G401.6 (cell line): Measurements from ENCODE around the gene ZNF138.

ENCODE experiments used
- FAIRE-seq: peaks from 2 replicates; lab custom pipeline; 2012; peaks lifted over from hg19 to GRCh38; lab: Jason Lieb, UNC

The ZNF138 gene

DNA sequence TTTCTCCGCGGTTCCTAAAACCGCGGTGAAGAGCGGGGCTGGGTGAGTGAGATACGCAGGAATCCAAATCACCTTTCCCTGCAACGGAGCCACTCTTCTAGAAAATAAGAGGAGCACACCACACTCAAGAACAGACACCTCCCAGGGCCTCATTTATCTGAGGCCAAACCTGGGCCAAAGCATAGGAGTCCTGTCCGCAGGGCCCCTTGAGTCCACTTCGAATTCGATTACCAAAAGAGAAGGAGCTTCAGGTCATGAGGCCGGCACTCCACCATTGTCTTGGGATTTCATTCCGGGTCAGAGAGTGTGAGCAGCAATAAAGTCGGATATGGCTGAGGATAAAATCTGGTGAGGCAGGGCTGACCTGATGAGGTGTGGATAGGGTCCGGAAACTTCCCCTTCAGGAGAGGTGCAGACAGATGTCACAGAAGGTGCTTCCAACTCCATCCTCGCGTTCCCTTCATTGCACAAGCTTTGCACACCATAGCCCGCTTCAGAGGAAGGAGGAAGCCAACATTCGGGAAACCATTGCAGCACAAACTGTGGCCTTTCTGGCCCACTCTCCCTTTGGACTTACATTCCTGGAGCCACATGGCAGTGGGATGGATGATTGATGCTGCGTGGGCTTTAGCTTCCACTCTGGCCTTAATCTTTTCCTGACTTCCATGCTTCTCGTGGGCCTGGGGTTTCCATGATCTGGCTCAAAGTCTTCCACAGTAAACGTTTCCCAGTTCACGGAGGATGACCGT is 81.6 kb downstream of the ZNF138 start:
- no peak for FAIRE-seq

DNA sequence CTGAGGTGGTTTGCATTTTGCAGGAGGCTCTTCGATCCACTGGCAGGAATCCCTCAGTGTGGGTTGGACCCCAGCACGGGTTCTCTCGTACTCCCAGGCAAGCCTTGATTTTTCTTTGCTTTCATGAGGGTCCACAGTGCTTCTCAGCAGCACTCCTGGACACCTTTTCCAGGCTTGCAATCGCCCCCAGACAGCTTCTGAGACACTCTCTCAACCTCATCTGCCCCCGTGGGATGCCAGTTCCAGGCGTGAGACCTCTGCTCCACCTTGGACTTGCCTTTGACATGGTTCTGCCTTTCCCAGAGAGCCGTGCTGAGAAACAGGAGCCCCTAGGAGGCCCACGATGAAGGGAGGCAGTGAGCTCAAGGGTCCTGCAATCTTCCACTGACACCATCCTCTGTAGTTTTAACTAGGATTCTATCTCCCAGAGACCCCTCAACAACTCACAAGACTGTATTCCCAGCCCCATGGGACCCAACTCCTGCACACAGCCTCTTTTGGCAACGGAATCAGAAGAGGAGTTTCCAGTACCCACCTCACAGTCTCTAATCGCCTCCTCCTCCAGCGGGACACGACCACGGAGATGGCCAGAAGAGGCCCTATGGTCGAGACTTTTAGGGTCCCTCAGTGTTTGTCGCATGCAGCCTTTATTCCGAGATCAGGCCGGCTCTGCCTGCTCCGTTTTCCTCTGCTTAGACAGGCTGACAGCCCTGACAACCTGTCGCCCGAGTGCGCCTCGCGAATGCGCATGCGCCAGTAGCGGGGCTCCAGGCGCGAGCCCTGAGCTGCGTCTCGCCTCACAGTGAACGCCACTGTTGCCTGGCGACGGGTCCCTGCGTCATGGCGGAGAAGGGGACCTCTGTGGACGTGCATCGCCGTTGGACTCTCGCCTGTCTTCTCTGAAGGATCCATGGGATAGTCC is 82.8 kb downstream of the ZNF138 start:
- no peak for FAIRE-seq

DNA sequence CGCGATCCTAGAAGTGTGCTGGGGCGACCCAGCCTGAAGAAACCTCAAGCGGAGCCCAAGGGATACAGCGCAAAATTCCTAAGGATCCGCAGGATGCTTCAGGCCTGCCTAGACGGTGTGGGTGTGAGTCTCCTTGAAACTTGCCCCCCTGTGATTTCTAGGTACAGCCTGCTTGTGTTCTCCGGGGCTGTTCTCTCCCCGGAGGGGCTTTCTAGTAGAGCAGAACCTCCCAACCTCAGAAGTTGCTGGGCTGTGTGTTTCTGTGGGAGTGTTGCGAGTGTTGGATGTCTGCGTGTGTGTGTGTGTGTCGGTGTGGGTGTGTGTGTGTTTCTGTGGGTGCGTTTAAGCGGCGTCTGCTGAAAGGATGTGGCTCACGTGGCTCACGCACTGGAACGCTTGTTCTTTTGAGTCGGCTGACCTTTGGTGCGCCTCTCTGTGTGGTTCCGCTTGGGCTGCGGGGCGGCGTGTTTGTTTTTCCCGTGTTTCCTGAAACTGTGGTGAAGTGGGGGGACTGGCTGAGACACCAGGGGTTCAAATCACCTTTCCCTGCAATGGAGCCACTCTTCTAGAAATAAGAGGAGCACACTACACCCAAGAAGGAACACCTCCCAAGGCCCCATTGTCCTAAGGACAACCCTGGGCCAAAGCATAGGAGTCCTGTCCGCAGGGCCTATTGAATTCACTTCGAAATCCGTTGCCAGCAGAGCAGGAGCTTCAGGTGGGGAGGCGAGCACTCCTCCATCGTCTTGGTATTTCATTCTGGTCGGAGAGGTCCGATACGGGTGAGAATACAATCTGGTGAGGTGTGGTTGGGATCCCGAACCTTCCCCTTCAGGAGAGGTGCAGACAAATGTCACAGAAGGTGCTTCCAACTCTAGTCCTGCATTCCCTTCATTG is 83.7 kb downstream of the ZNF138 start:
- FAIRE-seq = no peak

DNA sequence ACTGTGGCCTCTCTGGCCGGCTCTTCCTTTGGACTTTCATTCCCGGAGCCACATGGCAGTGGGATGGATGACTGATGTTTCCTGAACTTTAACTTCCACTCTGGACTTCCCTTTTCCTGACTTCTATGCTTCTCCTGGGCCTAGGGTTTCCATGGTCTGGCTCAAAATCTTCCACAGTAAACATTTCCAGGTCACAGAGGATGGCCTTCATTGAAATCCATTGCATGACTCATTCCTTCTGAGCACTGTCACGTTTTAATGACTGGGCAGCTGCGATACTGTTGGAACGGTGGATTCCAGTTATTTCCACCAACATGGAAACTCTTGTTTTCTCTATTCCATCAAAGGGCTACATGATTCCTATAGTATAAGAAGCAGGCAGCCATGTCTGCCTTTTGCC is 84.5 kb downstream of the ZNF138 start:
- no peak for FAIRE-seq

DNA sequence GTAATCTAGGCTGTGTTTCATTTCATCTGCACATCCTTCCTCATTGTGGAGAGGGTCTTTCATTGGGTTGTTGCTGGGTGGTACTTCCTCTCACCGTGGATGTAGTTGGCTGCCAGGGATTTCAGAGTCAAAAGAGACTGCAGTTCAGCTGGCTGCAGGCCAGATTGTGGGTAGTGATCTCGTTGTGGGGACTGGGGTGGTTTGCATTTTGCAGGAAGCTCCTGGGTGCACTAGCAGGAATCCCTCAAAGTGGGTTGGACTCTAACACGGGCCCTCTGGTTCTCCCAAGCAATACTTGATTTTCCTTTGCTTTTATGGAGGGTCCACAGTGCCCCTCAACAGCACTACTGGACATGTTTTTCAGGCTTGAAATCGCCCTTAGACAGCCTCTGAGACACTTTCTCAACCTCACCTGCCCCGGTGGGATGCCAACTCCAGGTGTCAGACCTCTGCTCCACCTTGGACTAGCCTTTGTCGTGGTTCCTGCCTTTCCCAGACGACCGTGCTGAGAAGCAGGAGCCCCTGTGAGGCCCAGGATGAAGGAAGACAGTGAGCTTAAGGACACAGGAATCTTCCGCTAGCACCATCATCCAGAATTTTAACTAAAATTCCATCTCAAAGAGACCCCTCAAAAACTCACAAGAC is 85.0 kb downstream of the ZNF138 start:
- no peak for FAIRE-seq

DNA sequence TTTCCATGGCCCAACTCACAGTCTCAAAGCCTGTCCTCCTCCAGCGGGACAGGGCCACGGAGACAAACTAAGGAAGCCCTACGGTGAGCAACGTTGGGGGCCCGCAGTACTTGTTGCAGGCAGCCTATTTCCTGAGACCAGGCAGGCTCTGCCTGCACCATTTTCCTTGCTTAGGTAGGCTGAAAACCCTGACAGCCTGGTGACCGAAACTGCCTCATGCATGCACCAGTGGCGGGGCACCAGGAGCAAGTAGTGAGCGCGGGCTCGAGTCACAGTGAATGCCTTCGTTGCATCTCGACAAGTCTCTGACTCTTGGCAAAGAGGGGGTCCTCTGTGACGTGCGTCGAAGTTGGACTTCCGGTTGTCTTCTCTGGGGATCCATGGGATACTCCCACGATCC is 85.6 kb downstream of the ZNF138 start:
- FAIRE-seq = no peak

DNA sequence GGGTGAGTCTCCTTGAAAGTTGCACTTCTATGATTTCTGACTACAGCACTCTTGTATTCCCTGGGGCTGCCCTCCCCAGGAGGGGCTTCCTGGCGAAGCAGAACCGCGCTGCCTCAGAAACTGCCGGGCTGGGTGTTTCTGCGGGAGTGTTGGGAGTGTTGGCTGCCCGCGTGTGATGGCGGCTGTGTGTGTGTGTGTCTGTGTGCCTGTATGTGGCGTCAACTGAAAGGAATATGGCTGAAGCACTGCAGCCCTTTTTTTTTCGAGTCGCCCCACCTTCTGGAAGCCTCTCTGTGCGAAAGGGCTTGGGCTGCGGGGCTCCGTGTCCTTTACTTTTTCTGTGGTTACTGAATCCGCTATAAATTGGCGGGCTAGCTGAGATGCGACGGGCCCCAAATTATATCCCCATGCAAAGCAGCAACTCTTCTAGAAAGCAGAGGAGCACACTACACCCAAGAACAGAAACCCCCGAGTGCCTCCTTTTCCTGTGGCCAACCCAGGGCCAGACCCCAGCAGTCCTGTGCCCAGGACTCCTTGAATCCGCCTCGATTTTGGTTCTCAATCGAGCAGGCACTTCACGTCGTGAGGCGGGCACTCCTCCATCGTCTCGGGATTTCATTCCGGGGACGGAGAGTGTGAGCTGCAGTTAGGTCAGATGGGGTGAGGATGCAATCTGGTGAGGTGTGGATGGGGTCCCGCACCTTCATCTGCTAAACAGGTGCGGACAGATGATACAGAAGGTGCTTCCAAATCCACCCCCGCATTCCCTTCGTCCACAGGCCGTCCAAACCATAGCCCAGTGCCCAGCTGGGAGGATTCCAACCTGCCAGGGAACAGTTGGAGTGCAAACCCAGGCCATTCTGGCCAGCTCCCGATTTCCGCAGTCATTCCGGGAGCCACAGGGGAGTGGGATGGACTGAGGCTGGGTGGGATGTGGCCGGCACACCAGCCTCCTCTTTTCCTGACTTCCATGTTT is 86.4 kb downstream of the ZNF138 start:
- no peak for FAIRE-seq

DNA sequence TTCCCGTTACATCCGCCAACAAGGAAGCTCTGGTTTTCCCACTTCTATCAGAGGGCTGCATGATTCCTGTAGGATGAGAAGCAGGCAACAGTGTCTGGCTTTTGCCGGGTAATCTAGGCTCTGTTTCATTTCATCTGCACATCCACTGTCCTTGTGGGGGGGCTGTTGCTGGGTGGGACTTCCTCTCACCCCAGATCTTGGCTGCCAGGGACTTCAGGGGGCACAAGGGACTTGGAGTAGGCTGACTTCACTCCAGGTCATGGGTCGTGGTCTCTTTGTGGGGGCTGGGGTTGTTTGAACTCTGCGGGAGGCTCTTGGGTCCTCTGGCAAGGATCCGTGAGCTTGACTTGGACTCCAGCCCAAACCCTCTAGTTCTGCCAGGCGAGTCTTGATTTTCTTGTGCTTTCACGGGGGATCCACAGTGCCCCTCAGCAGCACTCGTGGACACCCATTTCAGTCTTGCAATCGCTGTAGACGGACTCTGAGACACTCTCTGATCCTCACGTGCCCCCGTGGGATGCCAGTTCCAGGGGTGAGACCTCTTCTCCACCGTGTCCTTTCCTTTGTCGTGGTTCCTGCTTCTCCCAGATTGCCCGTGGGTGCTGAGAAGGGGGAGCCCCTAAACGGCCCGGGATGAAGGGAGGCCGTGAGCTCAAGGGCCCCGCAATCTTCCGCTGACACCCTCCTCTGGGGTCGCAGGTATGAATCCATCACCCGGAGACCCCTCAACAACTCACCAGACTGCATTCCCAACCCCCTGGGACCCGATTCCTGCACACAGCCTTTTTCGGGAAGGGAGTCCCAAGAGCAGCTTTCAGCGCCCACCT is 87.4 kb downstream of the ZNF138 start:
- FAIRE-seq = no peak

DNA sequence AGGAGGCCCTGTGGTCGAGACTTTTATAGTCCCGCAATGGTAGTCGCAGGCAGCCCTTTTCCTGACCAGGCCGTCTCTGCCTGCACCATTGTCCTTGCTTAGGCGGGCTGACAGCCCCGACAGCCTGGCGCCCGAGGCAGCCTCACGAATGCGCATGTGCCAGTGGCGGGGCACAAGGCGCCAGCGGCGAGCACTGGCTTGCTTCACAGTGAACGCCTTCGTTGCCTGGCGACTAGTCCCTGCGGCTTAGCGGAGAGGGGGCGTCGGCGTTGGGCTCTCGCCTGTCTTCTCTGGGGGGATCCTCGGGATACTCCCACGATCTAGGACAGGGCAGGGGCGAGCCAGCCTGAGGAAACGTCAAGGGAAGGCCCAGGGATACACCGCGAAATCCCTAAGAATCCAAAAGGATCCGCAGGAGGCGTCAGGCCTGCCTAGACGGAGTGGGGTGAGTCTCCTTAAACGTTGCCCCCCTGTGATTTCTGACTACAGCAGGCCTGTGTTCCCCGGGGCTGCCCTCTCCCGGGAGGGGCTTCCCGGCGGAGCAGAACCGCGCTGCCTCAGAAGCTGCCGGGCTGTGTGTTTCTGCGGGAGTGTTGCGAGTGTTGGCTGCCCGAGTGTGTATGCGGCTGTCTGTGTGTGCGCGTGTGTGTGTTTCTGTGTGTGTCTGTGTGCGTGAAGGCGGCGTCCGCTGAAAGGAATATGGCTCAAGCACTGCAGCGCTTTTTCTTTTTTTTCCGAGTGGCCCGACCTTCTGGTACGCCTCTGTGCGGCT is 88.3 kb downstream of the ZNF138 start:
- no peak for FAIRE-seq
